Activated CD4-positive, alpha-beta T cell treated with anti-CD3 and anti-CD28 coated beads for 4 hours (primary cell): ENCODE data around the gene ENTPD2.

Experiments
- DNase-seq, 2 donors: peaks; one replicate each; pipeline ENCODE4 v3.0.0-alpha.2; 2020

ENTPD2 gene

DNA sequence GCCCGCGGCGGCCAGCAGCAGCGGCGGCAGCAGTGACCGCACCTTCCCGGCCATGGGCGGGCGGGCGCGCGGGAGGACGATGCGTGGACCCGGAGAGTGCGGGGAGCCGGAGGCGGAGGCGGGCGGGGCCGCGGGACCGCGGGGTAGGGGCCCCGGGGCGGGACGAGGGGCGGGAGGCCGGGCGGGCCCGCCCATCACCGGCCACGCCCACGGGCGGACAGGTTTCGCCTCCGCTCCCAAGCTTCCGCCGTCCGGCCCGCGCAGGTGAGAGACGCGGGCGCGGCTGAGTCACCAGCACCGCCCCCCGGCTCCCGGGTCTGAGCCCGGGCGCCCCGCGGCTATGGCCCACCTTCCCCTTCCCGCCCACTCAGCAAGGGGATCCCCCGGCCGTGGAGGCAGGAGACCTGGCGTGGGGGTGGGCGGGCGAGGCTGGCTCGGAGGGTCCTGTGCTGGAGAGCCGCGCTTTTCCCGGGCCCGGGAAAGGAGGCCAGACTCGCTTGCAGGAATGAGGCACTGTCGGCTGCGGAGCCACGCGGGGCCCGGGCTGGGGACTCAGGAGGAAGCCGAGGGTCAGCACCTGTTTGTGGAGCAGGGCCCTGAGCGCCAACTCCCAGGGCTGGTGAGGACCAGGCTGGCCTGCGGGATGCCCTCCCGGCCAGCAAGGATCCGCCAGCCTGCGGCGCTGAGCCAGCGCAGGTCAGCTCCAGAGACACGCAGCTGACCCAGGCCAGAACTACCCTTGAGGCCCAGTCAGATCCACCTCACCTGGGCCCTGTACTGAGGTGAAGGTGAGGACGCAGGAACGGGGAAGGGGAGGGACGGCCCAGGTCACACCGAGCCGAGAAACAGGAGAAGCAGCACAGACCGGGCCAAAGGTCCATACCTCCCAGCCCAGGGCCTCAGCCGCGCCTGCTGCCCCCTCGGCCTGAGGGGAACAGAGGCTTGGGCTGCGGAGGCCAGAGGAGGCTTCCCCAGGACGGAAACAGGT is at the start of gene ENTPD2:
Gene ENTPD2, minus strand, starts transcription at position 118 of the 988 bp plus-strand sequence. Its CDS starts 64 bp downstream, at position 54.
- DNase-seq = peak; percentile 44 to 58

GRCh38 chr9:137103206-137103999 is 49.5 kb upstream of the ENTPD2 start:
- no peak for DNase-seq

GRCh38 chr9:137099231-137099630 is 45.4 kb upstream of the ENTPD2 start:
- no peak for DNase-seq

DNA sequence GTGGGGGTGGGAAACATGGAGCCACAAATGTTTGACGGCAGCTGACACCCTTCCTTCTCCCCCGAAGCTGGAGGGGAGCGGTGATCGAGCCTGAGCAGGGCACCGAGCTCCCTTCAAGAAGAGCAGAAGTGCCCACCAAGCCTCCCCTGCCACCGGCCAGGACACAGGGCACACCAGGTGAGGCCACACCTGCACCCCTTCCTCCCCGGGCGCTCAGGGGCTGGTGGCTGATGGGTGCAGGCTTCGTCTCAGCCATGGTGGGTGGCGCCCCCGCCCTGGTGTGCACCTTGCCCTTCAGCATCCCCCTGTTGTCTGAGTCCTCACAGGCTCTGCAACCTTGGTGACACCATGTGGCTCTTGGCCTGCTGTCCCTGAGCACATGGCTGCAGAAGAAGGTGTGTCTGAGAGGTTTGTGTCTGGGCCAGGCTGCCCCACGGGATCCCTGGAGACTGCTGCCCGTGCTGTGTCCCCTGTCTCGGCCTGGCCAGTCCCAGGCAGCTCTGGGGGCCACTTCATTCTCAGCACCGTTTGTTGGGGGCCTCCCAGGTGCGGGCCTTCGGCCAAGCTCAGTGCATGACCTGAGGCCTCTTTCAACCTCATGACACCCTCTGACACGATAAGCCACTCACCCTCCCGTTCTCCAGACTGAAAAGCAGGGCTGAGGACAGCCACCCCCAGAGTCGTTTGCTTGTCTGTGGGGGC is 44.1 kb upstream of the ENTPD2 start:
- DNase-seq = no peak

DNA sequence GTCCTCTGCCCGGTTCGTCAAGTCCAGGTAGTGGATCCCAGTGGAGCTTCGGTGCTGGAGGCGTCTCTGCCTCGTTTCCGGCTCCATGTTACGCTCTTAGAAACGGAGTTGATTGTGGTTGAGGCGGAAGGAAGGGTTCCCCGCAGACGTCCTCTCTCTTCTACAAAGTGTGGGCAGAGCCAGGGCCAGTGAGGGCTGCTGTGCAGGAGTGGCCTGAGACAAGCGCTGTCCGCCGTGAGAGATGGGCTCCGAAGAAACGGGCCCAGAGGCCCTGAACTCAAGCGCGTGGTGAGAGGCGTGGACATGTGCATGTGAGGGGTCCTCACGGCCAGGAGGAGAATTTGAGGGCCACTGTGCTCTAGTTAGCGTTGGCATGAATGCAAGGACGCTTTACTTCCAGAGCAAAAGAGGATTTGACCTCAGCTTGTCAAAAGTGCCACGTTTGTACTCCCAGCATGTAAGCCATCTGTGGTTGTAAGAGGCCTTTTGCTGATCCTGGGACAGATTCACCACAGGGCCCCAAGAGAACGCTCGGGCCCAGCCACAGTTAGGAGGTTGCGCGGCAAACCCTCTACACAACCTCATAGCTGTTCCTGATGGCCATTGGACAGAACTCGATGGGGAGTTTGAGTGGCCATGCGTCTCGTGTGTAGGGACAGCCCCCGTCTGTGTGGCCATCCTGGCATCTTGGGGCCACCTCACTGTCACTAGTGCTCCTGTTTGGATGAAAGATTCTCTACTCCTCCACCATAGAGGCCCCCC is 43.1 kb upstream of the ENTPD2 start:
- DNase-seq = no peak

DNA sequence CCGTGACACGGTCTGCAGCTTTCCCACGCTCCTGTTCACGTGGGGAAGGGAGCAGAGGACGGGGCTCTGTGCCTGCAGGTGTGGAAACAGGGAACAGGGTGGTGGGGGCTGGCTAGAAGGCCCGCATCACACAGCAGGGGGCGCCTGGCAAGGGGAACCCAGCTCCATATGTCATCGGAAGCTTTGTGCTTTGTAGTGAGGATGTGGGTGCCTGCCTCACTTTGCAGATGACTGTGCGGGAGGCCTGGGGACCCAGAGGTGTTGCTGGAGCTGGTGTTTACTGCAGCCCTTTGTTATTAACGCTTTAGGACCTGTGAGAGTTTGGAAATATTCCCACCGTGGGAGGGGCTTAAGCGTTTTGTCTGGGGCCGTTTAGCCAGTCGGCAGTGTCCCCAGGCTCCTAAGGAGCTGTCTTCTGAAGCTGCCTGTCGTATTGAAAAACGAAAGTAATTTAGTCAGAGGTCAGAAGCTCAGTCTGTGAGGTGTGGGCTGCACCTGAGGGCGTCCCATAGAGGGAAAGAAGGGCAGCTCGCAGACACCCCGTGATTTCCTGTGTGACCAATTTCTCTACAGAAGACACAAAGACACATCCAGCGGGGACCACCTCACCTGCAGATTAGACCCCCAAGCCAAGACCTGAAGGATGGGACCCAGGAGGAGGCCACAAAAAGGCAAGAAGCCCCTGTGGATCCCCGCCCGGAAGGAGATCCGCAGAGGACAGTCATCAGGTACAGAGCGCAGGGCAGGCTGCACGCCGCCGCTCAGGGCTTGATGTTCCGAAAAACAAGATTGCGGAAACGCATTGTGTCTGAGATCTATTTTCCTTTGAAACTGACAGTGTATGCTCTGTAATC is 42.0 kb upstream of the ENTPD2 start:
- DNase-seq = peak; percentile 84 to 85

GRCh38 chr9:137089232-137089947 is 35.5 kb upstream of the ENTPD2 start:
- DNase-seq = no peak

- DNase-seq = no peak
Observed at GRCh38 chr9:137088121-137088520, 34.3 kb upstream of the ENTPD2 start.

- no peak for DNase-seq
Observed at GRCh38 chr9:137087409-137087925, 33.6 kb upstream of the ENTPD2 start.

- DNase-seq = peak; percentile 99 to 100
Observed at GRCh38 chr9:137086531-137087408, 32.9 kb upstream of the ENTPD2 start, which contains the start of gene MAN1B1. Gene MAN1B1, plus strand, starts transcription at chr9:137086985. Its CDS starts 15 bp downstream, at chr9:137087000.

DNA sequence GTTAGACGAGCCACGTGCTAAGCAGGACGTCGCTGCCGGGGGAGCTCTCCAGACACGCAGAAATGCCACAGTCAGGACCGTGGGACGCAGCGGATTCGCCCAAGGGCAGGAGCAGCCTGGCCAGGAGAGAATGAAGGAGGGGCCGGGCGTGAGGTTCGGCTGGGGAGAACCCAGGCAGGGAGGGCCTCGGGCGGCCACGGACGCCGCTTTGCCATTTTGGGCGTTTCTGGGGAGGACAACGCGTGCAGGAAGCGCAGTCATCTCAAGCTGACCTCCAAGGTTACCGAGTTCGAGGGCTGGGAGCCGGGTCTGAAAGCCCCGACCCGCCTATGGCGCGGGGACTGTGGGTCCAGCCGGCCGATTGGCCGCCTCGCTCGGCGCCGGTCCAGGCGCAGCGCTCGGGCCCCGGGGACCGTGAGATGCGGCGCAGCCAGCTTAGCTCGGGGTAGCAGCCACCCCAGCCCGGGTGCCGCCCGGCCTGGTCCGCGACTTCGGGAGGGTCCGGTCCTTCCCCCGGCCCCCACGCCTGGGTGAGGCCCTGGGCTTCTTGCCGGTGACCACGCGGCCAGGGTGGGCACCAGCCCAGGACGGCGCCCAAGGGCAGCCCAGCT is 32.2 kb upstream of the ENTPD2 start:
- DNase-seq = peak; percentile 14 to 33

DNA sequence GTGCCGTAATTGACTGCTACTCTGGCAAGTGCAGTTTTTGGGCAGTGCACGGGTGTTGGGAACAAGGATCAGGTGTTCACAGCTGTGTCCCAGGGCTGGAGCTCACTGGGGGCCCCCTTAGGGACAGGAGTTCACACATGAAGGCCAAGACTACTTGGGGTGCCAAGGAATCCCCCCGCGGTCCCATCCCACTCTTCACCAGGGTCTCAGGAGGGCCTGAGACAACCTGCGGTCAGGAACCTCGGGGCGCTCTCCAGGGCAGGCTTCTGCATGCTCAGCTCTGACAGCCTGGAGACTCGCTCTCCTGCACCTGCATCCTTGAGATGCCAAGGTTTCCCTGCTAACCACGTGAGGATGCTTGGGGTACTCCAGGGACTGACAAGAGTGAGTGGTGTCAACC is 30.7 kb upstream of the ENTPD2 start:
- no peak for DNase-seq

- no peak for DNase-seq
Observed at GRCh38 chr9:137083394-137084004, 29.6 kb upstream of the ENTPD2 start.

DNA sequence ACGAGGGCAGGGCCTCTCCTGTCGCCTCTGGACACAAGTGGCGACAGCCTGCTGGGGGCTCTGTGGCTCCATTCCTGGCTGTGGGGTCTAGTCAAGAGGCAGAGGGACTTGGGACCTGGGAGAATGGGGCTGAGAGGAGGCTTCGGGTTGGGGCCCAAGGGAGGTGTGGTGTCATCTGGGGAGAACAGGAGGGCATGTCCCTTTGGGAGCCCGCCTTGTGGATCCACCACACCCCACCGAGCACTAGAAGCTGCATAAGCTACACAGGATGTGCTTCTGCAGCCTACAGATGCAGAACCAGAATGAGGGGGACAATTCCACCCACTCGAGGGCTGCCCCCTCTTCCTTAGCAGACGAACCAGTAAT is 29.0 kb upstream of the ENTPD2 start:
- DNase-seq = no peak

DNA sequence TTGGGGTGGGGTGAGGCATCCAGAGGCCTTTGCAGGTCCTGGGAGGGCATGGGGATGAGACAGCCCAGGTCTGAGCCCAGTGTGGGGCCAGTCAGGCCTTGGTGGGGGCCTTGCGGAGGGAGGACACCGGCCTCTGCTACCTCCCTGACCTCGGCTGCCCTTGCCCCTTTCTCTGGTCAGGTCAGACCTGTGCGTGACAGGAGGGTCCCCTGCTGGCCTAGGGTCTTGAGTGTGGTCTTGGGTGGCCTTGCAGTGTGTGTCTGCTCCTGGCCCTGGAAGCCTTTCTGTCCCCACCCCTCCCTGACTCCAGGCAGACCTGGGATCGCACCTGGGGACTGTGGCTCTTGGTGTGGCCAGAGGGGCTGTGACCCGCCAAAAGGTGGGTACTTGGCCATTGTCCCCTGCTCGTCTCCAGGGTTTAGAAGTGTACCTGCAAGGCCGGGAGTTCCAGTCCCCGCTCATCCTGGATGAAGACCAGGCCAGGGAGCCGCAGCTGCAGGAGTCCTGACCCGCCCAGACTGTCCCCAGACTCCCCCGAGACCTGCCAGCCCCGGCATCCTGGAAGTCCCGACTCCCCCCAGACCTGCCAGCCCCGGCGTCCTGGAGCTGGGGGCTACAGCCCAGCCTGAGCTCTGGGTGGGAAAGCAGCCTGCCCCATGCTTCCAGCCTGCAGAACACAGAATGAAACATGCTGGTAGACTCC is 28.5 kb upstream of the ENTPD2 start:
- no peak for DNase-seq

GRCh38 chr9:137080260-137081122 is 26.6 kb upstream of the ENTPD2 start:
- DNase-seq = no peak

DNA sequence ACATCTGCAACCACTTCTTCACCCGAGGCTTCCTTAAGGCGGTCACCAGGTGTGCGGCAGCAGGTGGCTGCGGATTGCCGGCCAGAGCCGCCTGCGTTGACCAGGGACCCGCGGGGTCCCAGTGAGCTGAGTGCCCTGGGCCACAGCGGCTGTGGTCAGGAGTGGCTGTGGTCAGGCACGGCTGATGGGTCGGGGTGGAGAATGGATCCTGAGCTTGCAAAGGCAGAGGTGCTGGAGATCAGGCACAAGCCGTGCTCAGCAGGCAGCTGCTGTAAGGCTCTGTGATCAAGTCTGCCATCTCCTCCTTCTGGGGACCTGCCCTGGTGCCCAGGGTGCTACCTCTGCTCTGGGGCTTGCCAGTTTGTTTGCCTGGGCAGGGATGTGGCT is 25.5 kb upstream of the ENTPD2 start:
- no peak for DNase-seq
